ENCODE measurements around the gene KRTAP5-6.

Gene KRTAP5-6

DNA sequence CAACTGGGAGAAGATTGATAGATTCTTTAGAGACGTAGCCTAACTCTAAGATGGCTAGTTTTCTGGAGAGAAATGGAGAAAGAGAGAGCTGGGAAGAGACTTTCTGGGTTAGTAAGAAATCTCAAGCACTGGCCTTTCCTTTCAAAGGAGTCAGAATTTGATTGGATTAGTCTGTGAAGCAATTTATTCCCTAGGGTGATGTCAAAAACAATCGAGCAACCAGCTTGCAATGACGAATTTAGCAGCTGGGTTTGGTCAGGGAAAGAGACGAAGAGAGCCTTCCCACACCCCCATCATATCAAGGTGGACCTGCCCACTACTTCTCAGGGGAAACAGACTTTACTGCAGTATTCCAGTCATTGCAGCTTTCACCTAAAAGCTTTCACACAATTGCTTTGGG, 10.8 kb downstream of the KRTAP5-6 start:
- H3K27ac ChIP-seq = no peak overlapping the region
- TF ChIP-seq, protein P1, sequence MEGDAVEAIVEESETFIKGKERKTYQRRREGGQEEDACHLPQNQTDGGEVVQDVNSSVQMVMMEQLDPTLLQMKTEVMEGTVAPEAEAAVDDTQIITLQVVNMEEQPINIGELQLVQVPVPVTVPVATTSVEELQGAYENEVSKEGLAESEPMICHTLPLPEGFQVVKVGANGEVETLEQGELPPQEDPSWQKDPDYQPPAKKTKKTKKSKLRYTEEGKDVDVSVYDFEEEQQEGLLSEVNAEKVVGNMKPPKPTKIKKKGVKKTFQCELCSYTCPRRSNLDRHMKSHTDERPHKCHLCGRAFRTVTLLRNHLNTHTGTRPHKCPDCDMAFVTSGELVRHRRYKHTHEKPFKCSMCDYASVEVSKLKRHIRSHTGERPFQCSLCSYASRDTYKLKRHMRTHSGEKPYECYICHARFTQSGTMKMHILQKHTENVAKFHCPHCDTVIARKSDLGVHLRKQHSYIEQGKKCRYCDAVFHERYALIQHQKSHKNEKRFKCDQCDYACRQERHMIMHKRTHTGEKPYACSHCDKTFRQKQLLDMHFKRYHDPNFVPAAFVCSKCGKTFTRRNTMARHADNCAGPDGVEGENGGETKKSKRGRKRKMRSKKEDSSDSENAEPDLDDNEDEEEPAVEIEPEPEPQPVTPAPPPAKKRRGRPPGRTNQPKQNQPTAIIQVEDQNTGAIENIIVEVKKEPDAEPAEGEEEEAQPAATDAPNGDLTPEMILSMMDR (IDR thresholded peaks at IDR 0.05) = no peak
- TF ChIP-seq ZFX (IDR thresholded peaks at IDR 0.05; ENCODE audit: borderline replicate concordance) = no peak

DNA sequence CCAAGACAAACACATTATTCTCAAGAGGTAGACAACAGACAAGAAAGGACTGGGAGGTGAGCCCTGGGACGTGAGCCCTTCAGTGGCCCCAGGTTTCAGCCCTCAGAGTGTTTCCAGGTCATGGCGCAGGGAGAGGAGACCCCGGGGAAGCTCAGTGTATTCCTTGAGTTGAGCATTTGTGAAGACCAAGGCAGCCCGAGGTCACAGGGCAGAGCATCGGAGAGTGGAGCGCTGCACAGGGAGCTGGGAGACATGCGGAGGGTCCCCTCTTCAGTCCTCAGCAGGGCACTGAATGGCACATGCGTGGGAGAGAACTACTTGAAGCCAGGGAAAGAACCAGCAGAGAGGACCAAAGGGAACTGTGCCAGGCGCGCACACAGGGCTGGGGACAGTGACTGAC, 11.7 kb downstream of the KRTAP5-6 start:
- no peak for TF ChIP-seq ZFX (IDR thresholded peaks at IDR 0.05; ENCODE audit: borderline replicate concordance)
- TF ChIP-seq, protein P1 (IDR thresholded peaks at IDR 0.05) = no peak
- H3K27ac ChIP-seq = no peak overlapping the region

DNA sequence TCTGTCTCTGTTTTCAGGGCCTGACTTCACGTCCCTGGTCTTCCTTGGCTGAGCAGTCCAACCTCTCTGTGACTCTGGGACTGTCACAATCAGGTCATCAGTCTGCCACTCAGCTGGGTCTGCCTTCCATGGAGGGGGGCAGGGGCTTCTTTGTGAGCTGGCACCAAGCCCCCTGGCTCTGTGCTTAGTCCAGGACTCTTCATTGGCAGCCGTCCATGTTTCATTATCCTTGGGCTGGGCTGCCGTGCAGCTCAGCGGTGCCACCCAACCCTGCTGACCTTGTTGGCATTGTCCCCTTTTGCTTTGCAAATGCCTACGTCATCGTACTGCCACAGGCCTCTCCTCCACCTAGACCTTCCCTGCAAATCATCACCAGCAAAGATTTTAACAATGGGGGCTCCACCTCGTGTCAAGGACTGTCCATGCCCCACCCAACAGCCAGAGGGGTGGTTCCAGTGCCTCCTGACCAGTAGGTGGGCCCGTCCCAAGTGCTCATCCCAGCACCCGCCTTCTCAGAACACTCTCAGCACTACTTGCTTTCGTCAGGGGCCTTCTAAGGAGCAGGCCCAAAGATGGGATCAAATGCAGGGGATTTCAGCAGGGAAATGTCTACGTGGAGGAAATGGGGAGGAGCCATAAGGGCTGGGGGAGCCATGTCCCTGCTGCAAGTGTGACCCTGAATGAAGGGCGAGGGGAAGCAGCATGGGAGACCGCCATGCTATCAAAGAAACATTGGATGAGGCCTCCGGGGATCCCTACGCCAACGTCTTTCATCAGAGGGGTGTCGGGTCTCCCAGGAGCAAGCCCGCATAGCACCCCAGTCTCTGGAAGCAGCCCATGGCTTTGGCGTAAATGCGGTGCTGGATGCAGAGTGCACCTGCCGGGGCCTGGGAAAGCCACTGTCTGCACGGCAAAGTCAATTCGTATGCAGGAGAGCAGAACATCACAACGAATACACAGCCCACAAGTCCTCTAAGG, 18.2 kb downstream of the KRTAP5-6 start:
- no peak overlapping the region for H3K27ac ChIP-seq
- TF ChIP-seq, protein P1 (IDR thresholded peaks at IDR 0.05) = no peak
- no peak for TF ChIP-seq ZFX (IDR thresholded peaks at IDR 0.05; ENCODE audit: borderline replicate concordance)

DNA sequence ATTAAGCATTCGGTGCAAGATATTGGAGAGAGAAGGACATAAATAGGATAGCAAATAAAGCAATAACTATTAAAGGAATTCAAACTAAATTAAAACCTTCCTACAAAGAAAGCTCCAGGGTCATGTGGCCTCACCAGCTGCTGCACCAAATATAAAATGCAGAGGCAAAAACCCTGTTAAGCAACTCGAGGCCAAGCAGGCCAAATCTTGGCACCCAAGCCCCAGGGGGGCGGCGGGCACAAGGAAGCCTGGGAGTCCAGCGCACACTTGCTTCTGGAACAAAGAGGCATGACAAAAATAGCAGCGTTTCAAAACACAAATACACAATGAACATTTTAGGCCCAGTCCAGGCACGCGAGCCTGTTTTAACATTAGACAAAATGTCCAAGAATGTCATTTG, 20.8 kb downstream of the KRTAP5-6 start:
- no peak overlapping the region for H3K27ac ChIP-seq
- TF ChIP-seq, protein P1 (IDR thresholded peaks at IDR 0.05) = no peak
- no peak for TF ChIP-seq ZFX (IDR thresholded peaks at IDR 0.05; ENCODE audit: borderline replicate concordance)

DNA sequence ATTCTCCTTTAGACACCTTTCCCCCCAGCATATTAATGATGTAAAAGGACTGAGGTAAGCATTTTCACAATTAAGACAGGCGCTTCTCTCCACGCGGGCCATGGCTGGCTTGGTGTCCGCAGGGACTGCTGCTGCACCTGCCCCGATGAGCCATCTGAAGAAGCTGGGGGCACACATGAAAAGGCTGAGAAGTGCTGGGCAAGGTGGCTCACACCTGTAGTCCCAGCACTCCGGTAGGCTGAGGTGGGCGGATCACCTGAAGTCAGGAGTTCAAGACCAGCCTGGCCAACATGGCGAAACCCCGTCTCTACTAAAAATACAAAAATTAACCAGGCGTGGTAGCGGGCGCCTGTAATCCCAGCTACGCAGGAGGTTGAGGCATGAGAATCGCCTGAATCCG, 21.3 kb downstream of the KRTAP5-6 start:
- H3K27ac ChIP-seq = no peak overlapping the region
- TF ChIP-seq, protein P1 (IDR thresholded peaks at IDR 0.05) = no peak
- no peak for TF ChIP-seq ZFX (IDR thresholded peaks at IDR 0.05; ENCODE audit: borderline replicate concordance)

DNA sequence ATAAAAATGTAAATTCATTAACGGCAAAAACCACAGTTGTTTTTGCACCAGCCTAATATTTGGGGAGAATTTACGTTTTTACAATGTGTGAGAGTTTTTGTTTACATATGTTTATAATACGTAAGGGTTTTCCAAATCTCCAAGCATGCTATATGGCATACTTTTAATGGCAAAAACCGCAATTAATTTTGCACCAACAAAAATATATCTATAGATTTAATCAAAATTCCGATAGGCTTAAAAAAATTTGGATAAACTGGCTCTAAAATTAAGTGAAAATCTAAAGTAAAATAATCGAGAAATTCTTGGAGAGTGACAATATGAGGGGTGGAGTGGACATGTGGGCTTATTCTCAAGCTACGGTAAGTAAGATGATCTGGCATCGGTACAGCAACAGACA, 22.8 kb downstream of the KRTAP5-6 start:
- TF ChIP-seq ZFX (IDR thresholded peaks at IDR 0.05; ENCODE audit: borderline replicate concordance) = no peak
- TF ChIP-seq, protein P1 (IDR thresholded peaks at IDR 0.05) = no peak

DNA sequence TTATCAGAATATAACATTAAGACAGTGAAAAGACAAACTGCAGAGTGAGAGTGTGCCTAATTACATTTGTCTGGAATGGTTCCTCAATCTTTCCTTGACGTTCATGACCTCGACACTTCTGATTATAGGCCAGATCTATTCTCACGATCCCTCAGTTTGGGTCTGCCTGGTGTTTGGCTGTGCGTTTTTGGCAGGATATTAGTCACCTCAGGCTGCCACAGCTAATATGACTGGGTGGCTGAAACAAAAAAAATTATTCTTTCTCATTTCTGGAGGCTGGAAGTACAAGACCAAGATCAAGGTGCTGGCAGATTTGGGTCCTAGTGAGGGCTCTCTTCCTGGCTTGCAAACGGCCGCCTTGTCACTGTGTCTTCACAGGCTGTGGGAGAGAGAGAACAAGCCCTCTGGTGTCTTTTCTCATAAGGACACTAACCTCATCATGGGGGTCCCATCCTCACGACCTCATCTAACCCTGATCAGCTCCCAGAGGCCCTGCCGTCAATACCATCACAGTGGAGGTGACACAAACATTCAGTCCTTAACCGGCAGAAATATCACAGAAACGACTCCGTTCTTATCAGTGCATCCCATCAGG, 30.2 kb downstream of the KRTAP5-6 start:
- H3K27ac ChIP-seq = no peak overlapping the region
- TF ChIP-seq, protein P1 (IDR thresholded peaks at IDR 0.05) = no peak
- no peak for TF ChIP-seq ZFX (IDR thresholded peaks at IDR 0.05; ENCODE audit: borderline replicate concordance)

More for the DNA sequence above, 22.8 kb downstream of the KRTAP5-6 start:
- no peak overlapping the region for H3K27ac ChIP-seq

Data from 22Rv1 (cell line).